HG02885 (cell line): ENCODE data around the gene COL26A1.

Experiments used
- ATAC-seq: cut with Tn5 transposase; IDR thresholded peaks from one replicate; pipeline ENCODE4 v1.9.1; 2021; ENCODE audit warnings: mild to moderate bottlenecking; ENCODE audit not compliant: unreplicated experiment, poor library complexity

Gene COL26A1

GRCh38 chr7:101527844-101528667, 165.4 kb downstream of the COL26A1 start:
- ATAC-seq: no peak

- ATAC-seq: no peak
These were observed 166.9 kb downstream of the COL26A1 start for GRCh38 chr7:101529560-101529959.

GRCh38 chr7:101531726-101532357, 169.2 kb downstream of the COL26A1 start:
- no peak for ATAC-seq

- ATAC-seq: no peak
These were observed 169.9 kb downstream of the COL26A1 start for GRCh38 chr7:101532400-101533102.

- no peak for ATAC-seq
These were observed 170.4 kb downstream of the COL26A1 start for GRCh38 chr7:101533103-101533465.

- ATAC-seq: no peak
These were observed 171.5 kb downstream of the COL26A1 start for GRCh38 chr7:101534015-101534803.

GRCh38 chr7:101534873-101535272, 172.2 kb downstream of the COL26A1 start:
- ATAC-seq: no peak

- ATAC-seq: no peak
These were observed 172.7 kb downstream of the COL26A1 start for GRCh38 chr7:101535351-101535751.

- ATAC-seq: no peak
These were observed 173.6 kb downstream of the COL26A1 start for GRCh38 chr7:101536232-101536631.

- ATAC-seq: no peak
These were observed 174.0 kb downstream of the COL26A1 start for GRCh38 chr7:101536668-101537067.

GRCh38 chr7:101537205-101537604, 174.5 kb downstream of the COL26A1 start:
- ATAC-seq: no peak

GRCh38 chr7:101537935-101538595, 175.4 kb downstream of the COL26A1 start:
- ATAC-seq: no peak

- no peak for ATAC-seq
These were observed 176.2 kb downstream of the COL26A1 start for GRCh38 chr7:101538596-101539459.

- no peak for ATAC-seq
These were observed 177.1 kb downstream of the COL26A1 start for GRCh38 chr7:101539784-101540183.

GRCh38 chr7:101542527-101543241, 180.0 kb downstream of the COL26A1 start:
- ATAC-seq: no peak

GRCh38 chr7:101543242-101543766, 180.6 kb downstream of the COL26A1 start:
- no peak for ATAC-seq

GRCh38 chr7:101543846-101544245, 181.2 kb downstream of the COL26A1 start:
- ATAC-seq: no peak
